Measurements from ENCODE around the gene PRRT4.

GRCh38 chr7:128323459-128324367, 37.8 kb downstream of the PRRT4 start:
- TF ChIP-seq CEBPB (tag; IDR thresholded peaks at IDR 0.05) (no peak), HNRNPUL1 (IDR thresholded peaks at IDR 0.05; ENCODE audit: low read length) (no peak), L3MBTL2 (IDR thresholded peaks at IDR 0.05) (no peak), PBX2 (CRISPR knock-in tag; IDR thresholded peaks at IDR 0.05; ENCODE audit: low read depth) (no peak), PBX2 (tag; conservative IDR thresholded peaks at IDR 0.05; ENCODE audit: low read depth) (no peak), ZBTB1 (CRISPR knock-in tag; IDR thresholded peaks at IDR 0.05; ENCODE audit: borderline replicate concordance, low read depth) (no peak), C11orf30 (IDR thresholded peaks at IDR 0.05; ENCODE audit: low read depth) (no peak), ZNF561 (CRISPR knock-in tag; conservative IDR thresholded peaks at IDR 0.05) (no peak), PCBP2 (IDR thresholded peaks at IDR 0.05; ENCODE audit: low read depth, low read length, poor library complexity, severe bottlenecking) (no peak), ZNF639 (CRISPR knock-in tag; conservative IDR thresholded peaks at IDR 0.05 in 1 of 2, IDR thresholded peaks at IDR 0.05 in 1 of 2) (no peak), POLR2A (conservative IDR thresholded peaks at IDR 0.05) (no peak), MYC (IDR thresholded peaks at IDR 0.05; ENCODE audit: low read depth, low read length) (no peak), MYC (CRISPR knock-in tag; IDR thresholded peaks at IDR 0.05; ENCODE audit: borderline replicate concordance, low read depth) (no peak)

Data from K562 (cell line).